ENCODE results near the gene GGA2.
"Not testable (repeated sequence)": the region's sequence is repeated elsewhere in the genome, so short reads cannot be mapped to it uniquely, and the experiment has no call there.

GGA2 gene, protein sequence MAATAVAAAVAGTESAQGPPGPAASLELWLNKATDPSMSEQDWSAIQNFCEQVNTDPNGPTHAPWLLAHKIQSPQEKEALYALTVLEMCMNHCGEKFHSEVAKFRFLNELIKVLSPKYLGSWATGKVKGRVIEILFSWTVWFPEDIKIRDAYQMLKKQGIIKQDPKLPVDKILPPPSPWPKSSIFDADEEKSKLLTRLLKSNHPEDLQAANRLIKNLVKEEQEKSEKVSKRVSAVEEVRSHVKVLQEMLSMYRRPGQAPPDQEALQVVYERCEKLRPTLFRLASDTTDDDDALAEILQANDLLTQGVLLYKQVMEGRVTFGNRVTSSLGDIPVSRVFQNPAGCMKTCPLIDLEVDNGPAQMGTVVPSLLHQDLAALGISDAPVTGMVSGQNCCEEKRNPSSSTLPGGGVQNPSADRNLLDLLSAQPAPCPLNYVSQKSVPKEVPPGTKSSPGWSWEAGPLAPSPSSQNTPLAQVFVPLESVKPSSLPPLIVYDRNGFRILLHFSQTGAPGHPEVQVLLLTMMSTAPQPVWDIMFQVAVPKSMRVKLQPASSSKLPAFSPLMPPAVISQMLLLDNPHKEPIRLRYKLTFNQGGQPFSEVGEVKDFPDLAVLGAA

DNA sequence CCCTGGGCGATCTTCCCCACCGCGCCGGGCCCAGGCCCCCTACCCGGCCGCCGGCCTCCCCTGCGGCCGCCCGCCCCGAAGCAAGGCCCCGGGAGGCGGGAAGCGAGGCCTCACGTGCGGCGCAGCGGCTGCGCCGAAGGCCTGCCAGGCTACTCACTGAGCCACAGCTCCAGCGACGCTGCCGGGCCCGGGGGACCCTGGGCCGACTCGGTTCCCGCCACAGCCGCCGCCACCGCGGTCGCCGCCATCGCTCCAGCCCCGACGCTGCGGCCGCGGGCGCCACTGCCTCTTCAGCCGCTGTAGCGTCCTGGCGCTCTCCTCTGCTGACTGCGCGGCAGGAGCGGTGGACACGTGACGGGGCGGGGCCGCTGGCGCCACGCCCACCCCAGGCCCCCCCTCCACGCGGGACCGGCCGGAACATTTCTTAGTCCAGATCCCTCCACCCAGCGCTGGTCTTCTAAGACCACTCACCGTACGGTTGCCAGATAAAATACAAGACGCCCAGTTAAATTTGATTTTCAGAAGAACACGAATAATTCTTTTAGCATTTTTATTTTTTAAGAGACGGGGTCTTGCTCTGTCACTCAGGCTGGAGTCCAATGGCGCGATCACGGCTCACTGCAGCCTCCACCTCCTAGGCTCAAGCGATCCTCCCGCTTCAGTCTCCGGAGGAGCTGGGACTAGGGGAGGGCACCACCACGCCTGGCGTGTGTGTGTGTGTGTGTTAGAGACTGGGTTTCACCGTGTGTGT is at the start of gene GGA2:
TSS of gene GGA2 (minus strand) at position 331 of the 751 bp plus-strand sequence. CDS start at position 248, 83 bp downstream.
- DNase-seq: peak; percentile 58

DNA sequence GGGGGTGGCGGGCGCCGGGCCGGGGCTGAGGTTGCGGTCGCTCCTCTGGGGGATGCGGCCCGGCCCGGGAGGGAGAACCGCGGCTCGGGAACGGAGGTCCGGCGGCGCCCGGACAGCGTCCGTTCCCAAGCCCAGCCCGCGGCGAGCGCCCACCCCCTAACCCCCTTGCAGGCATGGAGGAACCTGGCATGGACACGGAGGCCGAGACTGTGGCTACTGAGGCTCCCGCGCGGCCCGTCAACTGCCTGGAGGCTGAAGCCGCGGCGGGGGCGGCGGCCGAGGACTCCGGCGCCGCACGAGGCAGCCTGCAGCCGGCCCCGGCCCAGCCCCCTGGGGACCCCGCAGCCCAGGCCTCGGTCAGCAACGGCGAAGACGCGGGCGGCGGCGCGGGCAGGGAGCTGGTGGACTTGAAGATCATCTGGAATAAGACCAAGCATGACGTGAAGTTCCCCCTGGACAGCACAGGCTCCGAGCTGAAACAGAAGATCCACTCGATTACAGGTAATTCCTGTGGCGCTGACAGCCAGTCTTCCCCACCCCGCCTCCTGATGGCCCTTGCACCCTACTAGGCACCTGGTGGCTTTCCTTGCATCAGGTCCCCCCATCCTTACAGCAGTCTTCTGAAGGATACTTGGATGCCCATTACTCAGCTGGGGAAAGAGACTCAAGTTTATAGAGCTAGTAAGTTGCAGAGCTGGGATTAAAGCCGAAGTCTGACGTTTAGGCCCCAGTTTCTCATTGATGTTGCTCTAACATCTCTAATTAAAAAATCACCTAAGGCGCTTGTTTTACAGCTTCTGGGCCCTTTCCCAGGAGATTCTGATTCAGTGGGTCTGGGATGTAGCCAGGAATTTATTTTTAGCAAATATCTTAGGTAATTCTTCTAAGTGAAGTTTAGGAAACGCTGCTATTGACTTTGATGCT is 47.7 kb upstream of the GGA2 start:
- DNase-seq: no peak

DNA sequence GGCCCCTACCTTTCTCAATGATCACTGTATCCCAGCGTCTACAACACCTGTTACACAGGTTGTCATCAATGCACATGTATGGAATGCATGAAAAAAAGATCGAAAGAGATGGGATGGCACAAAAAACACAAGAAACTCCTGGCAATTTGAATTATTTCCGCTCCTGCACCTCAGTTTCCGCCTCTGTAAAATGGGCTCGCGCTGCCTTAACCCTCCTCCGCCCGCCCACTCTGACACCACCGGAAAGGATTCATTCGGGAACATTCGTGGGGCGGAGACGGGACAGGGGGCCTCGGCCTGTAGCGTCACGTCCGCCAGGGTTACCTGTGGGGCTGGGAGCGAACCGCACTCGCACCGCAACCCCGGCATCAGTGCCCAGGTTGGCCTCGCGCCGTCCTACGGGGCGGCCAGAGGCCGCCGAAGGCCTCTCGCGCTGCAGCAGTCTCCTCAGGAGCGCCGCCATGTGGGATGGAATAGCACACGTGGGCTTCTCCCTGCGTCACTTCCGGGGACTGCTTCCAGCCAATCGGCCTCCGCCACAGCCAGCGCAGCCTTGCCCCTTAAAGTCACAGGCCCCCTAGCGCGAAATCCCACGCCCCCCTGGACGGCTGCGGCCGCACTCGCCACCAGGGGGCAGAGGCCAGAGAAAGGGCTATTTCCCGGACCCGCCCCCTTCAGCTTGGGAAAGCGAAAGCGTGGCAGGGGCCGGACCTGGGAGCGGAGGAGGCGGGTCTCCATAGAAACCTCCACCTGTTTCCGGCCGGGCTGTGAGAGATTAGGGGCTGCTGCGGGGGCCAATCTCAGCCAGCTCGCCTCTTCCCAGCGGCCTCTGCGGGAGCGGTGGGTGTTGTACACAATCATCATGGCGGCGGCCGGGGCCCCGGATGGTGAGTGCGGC is 46.8 kb upstream of the GGA2 start, which contains the start of the genes EARS2 and UBFD1:
TSS of gene EARS2 (minus strand) at position 470 of the 898 bp plus-strand sequence. CDS start at position 463, 7 bp downstream.
TSS of gene UBFD1 (plus strand) at position 847 of the 898 bp plus-strand sequence. CDS start at position 863, 16 bp downstream.
- peak; percentile 78 for DNase-seq

DNA sequence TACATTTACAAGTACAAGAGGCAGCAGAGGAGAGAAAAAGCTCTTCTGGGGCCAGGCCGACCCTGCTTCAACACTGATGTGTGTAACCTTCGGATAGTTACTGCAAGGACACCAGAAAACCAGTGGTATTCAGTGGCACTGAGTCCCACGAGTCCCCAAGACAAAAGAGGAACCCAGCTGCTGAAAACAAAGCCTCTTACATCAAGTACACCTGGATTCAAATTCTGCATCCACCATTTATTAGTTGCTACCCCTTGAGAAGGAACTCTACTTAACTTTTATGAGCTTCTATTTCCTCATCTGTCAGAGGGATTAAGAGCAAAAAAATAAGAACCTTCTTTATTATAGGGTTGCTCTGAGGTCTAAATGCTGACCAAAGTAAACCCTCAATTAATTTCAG is 44.2 kb upstream of the GGA2 start:
- DNase-seq: no peak

DNA sequence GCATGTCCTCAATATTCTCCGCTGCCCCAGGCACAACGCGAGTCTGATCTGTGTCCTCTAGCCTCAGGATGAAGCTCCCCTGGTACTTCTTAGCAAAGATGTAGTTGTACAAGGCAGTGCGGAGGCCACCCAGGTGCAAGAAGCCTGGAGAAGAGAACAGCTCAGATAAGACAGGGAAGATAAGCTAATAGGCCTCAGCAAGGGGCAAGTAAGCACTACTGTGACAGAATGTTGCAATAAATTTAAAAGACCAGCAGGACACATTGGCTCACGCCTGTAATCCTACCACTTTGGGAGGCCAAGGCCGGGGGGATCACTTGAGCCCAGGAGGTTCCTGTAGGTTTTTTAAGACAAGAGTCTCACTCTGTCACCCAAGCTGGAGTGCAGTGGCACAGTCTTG is 41.9 kb upstream of the GGA2 start:
- DNase-seq: no peak

DNA sequence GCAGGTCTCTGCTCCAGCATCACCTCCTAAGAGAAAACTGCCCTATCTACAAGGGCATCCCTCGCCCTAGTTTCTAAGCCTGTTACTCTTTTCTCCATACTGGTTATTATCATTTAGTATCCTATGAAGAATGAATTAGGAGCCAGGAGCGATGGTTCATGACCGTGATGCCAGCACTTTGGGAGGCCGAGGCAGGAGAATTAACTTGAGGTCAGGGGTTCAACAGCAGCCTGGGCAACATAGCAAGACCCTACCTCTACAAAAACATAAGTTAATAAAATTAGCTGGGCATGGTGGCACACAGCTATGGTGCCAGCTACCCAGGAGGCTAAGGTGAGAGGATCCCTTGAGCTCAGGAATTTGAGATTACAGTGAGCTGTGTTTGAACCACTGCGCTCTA is 39.6 kb upstream of the GGA2 start:
- no peak for DNase-seq

DNA sequence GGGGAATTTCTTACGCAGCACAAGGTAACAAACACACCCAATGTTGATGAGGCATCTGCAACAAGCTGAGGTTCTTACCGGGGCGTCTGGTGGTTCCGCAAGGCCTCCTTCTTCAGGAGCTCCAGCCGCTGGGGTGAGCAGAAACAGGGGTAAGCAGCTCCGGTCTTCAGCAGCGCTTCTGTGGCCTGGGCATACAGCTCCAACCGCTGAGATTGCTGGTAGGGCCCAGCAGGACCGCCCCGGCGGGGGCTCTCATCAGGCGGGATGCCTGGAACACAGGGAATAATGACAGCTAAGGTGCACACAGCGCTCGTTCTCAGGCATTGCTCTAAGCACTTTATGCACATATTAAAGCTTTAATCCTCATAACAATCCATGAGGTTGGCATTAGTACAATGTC is 34.1 kb upstream of the GGA2 start:
- no peak for DNase-seq

DNA sequence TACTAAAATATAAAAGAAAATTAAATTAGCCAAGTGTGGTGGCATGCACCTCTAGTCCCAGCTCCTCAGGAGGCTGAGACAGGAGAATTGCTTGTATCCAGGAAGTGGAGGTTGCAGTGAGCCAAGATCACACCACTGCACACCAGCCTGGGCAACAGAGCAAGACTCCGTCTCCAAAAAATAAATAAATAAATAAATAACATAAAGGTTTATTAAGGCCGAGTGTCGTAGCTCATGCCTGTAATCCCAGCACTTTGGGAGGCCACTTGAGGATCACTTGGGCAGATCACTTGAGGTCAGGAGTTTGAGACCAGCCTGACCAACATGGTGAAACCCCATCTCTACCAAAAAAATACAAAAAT is 30.5 kb upstream of the GGA2 start:
- not testable (repeated sequence) for DNase-seq

DNA sequence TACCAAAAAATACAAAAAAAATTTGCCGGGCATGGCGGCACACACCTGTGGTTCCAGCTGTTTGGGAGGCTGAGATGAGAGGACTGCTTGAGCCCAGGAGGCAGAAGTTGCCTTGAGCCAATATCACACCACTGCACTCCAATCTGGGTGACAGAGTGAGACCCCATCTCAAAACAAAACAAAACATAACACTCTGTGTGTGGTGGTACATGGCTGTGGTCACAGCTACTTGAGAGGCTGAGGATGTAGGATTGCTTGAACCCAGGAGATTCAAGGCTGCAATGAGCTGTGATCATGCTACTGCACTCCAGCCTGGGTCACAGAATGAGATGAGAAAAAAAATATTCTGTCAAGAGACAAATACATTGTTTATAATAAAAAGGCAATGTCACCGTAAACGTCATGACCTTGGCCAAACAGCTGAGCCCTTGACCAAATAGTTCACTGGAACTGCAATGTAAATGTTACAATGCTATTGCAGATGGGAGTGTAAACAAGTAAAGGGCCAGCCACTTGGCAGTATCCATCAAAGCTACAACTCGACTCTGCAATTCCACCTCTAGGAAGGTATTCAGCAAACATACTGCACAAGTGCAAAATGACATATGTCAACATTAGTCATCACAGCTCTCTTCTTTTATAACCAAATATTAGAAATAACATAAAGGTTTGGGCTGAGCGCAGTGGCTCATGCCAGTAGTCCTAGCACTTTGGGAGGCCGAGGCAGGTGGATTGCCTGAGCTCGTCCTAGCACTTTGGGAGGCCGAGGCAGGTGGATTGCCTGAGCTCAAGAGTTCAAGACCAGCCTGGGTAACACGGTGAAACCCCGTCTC is 29.9 kb upstream of the GGA2 start:
- no peak for DNase-seq

DNA sequence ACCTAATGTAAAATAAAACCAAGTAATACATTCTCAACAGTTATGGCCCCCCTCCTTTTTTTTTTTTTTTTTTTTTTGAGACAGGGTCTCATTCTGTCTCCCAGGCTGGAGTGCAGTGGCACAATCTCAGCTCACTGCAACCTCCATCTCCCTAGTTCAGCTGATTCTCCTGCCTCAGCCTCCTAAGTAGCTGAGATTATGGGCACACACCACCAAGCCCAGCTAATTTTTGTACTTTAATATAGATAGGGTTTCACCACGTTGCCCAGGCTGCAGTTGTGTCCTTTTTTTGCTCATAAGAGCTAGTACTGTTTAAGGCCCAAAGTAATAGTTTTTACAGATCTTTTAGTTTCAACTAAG is 28.6 kb upstream of the GGA2 start:
- DNase-seq: no peak

DNA sequence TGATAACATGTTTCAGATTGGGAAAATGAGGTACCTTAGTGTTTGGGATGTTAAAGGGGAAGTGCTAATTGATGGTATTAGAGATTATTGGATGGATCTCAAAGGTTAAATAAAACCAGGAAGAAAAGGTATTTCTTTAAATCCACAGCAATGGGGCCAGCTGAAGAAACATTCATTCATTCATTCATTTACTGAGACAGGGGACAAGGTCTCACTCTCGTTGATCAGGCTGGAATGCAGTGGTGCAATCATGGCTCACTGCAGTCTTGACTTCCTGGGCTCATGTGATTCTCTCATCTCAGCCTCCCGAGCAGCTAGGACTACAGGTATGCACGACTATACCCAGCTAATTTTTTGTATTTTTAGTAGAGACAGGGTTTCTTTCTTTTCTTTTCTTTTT is 27.1 kb upstream of the GGA2 start:
- no peak for DNase-seq

DNA sequence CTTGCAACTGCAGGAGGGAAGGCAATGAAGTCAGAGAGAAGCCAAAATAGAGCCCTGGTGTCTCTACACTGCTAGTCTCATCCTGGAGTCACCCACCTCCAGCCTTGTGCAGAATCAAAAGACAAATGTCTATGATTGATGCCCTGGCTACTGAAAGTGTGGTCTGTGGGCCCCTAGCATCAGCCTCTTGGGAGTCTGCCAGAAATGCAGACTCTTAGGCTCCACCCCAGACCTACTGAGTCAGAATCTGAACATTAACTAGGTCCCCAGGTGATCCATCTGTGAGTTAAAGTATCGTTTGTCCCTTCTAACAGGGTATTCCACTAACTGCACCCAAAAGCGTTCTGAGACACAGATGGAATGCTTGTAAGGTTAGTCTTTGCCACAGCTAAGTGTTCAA is 25.6 kb upstream of the GGA2 start:
- DNase-seq: no peak

DNA sequence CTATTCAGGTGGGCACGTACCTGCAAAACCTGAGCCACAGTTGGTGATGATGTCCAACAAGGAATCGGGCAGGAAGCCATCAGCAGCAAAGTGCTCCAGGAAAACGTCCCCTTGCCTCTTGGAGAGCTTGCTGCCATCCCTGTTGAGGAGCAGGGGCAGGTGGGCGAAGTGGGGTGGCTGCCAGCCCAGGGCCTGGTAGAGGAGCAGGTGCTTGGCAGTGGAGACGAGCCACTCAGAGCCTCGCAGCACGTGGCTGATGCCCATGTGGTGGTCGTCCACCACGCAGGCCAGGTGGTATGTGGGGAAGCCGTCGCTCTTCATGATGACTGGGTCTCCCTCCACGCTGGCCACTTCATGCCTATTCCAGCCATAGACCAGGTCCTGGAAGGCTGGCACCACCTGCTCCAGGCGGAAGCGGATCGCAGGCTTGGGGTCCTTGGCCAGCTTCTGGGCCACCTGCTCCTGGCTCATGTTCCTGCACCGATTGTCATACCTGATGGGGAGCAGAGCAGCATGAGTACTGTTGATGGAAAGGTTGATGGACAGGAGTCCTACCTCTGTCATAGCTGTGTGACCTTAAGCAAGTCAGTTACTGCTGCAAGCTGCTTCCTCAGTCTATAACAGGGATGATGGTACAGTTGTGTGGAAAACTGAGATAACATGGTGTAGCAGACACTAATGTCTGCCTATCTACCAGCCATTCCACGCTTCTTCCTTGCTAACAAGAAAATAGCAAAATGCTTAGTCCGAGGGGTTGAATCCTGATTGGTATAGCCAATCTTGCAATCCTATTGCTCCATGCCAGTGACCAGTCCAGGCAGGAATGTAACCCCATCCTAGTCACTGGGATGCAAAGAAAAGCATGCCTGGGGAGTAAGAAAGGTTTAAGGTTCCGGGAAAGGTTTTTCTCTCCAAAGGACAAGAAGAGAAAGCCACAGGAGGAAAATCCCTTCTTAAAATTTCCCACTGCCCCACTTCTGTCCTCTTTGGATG is 24.9 kb upstream of the GGA2 start:
- DNase-seq: no peak

DNA sequence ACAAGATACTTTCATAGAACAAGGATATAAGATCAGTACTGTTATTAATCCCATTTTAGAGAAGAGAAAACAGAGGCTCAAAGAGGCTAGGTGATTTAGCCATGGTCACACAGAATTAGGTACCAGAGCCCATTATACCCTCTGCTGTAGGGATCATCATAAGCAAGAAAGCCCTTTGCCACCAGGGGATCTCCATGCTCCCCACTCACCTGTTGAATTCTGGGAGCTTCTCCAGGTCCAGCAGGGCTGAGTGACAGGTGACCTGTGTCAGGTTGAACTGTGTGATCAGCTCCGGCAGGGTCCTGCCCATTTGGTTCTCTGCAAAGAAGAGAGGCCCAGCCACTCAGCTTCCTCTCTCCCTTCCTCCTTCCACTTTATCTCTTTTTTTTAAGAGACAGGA is 22.2 kb upstream of the GGA2 start:
- DNase-seq: no peak

DNA sequence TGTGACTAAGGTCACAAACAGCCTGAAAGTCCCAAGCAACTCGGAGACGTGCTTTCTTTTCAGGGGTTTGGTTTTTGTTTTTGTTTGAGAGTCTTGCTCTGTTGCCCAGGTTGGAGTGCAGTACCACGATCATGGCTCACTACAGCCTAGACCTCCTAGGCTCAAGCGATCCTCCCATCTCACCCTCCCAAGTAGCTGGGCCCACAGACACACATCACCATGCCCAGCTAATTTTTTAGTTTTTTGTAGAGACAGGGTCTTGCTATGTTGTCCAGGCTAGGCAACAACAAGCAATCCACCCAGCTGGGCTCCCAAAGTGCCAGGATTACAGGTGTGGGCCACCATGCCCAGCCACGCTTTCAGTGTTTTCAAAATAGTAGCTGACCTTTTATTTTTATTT is 19.8 kb upstream of the GGA2 start:
- no peak for DNase-seq

DNA sequence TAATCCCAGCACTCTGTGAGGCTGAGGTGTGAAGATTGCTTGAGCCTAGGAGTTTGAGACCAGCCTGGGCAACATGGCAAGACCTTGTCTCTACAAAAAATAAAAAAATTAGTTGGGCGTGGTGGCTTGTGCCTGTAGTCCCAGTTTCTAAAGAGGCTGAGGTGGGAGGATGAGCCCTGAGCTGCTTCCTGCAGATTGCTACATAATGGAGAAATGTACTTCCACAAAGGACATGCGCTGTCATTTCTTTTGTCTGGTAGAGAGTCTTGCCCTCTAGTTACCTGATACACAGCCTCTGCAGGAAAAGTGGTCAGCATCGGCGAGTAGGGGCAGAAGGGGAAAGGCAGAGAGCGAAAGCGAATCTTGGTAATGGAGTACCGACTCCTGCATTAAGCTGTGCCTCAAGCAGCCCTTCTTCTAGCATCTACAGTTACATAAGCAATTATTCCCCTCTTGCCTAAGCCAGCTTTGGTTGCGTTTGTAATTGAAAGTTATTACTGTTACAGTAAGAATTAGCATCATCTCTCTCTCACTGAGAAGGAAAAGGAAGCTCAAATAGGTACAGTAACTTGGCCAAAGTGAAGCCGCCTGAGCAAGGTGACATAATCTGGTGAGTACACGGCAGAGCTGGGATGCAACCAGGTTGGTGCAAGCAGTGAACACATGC is 18.5 kb upstream of the GGA2 start:
- no peak for DNase-seq

DNA sequence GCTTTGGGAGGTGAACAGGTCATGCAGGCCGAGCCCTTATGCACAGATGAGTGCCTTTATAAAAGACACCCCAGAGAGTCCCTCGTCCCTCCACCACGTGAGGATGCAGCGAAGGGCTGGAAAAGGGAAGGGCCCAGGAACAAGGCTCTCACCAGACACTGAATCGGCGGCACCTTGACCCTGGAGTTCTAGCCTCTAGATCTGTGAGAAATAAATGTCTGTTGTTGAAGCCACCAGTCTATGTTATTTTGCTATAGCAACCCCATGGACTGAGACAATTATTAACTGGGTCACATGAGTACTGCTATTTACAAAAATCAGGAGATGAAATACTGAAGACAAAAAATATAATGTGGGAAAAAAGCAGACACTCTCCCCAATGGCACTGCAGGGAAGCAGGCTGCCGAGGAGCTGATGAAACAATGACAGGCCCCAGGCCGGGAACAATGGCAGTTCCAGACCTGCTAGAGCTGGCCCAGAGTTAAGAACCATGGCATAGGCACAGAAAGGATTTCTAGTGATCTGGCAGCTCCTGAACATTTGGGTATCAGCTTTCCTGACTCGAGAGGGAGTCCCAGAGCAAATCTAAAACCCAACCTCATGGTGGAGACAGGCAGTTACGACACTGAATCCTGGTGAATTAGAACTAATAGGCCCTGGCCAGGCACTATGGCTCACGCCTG is 17.8 kb upstream of the GGA2 start:
- no peak for DNase-seq

DNA sequence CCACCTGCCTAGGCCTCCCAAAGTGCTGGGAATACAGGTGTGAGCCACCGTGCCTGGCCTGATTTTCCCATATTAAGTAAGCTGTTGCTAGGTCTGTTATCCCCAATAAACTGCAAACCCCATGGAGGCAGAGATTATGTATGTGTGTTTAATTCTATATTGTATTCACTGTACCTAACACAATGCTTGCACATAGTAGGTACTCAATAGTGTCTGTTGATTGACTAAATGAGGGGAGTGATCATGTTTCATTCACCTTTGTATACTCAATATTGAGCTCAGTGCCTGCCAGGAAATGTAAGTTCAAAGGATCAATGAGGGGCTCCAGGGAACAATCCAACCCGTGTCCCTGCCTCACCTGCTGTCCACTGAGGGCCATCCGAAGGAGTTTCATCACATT is 14.6 kb upstream of the GGA2 start:
- no peak for DNase-seq
